HG03558 (cell line): ENCODE measurements around the gene COQ9.
"Not testable (repeated sequence)": the region's sequence is repeated elsewhere in the genome, so short reads cannot be mapped to it uniquely, and the experiment has no call there.

Source experiments
- ATAC-seq: cut with Tn5 transposase; IDR thresholded peaks from one replicate; pipeline ENCODE4 v1.9.1; 2021; ENCODE audit warnings: moderate number of reproducible peaks; ENCODE audit not compliant: unreplicated experiment; ENCODE audit errors: extremely low read depth

Gene COQ9, protein sequence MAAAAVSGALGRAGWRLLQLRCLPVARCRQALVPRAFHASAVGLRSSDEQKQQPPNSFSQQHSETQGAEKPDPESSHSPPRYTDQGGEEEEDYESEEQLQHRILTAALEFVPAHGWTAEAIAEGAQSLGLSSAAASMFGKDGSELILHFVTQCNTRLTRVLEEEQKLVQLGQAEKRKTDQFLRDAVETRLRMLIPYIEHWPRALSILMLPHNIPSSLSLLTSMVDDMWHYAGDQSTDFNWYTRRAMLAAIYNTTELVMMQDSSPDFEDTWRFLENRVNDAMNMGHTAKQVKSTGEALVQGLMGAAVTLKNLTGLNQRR

DNA sequence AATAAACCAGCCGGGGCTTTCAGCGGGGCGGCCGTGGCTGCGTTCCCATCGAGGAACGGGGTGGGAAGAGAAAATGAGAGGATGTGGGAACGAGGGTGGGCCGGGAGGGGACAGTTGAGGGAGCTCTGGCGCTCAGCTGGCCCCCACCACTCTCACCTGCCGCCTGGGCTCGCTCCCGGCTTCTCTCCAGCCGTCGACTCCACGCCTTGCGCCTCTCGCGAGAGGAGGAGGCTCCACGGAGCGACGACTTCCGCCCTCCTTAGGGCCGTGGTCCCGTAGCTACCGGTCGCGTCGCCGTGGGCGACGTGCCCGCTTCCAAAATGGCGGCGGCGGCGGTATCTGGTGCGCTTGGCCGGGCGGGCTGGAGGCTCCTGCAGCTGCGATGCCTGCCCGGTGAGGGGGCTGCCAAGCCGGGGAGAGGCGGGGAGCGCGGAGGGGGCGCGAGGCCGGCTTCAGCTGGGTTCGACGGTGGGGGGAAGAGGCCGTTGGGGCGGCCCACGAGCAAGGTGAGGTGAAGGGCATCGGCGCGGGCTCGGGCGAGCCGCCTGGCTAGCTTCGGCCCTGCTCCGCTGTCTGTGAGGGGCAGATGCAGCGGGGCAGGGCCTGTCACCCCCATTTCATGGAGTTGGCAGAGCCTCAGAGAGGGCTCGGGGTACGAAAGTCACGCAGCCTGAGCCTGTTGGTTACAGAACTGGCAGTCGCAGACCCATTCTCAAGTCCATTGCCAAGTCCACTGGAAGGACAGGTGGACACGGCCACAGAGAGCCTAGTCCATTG lies at the start of gene COQ9, which contains the start of gene CIAPIN1:
Gene COQ9, plus strand, starts transcription at position 294 of the 777 bp plus-strand sequence. Its CDS starts 27 bp downstream, at position 321.
Gene CIAPIN1, minus strand, starts transcription at position 200 of the 777 bp plus-strand sequence. CDS start 6,457 bp downstream, outside the sequence.
- peak; percentile 91 for ATAC-seq

DNA sequence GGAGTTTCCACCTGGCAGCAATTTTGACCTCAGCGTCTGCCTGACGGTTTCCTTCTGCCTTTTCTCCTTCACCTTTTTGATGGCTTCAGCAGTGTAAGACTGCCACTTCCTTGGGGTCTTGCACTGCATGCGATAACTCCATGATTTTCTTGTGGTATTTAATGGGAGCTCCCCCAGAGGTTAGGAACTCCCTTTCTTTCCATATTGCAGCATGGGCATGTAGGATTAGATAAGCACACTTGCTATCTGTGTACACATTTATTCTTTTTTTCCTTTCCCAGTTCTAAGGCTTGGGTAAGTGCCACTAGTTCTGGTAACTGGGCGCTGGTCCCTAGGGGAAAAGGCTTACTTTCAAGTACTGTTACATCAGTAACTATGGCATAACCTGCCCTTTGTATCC lies 49.8 kb upstream of the COQ9 start:
- not testable (repeated sequence) for ATAC-seq

DNA sequence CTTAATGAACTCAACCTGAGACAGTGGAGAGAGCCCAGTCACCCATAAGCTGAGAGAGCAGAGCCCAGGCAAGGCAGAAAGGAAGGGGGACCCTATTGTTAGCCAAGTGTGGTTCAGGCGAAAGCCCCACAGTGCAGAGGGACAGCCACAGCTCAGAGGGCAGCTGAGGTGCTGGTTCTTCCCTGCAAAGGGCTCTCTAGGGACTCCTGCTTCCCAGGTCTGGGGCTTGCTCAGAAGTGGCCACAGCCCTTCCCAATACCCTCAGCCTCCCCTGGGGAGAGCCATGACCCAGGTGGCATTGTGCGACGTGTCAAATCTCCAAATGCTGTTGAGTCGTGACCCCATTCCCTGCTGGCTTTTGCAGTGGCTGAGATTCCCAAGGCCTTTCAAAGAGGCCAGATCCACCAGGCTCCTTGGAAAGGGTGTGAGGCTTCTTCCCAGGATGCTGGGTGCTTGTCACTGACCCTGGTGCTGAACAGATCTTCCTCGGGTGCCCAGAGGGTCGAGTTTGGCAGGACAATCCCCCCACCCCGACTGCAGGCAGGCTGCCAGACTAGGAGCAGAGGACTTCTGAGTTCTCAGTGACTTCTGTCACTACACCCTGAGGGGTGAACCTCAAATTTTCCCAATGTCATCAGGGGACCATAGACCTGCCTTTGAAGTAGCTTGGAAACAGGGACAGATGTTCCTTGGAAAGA lies 45.2 kb upstream of the COQ9 start:
- no peak for ATAC-seq

DNA sequence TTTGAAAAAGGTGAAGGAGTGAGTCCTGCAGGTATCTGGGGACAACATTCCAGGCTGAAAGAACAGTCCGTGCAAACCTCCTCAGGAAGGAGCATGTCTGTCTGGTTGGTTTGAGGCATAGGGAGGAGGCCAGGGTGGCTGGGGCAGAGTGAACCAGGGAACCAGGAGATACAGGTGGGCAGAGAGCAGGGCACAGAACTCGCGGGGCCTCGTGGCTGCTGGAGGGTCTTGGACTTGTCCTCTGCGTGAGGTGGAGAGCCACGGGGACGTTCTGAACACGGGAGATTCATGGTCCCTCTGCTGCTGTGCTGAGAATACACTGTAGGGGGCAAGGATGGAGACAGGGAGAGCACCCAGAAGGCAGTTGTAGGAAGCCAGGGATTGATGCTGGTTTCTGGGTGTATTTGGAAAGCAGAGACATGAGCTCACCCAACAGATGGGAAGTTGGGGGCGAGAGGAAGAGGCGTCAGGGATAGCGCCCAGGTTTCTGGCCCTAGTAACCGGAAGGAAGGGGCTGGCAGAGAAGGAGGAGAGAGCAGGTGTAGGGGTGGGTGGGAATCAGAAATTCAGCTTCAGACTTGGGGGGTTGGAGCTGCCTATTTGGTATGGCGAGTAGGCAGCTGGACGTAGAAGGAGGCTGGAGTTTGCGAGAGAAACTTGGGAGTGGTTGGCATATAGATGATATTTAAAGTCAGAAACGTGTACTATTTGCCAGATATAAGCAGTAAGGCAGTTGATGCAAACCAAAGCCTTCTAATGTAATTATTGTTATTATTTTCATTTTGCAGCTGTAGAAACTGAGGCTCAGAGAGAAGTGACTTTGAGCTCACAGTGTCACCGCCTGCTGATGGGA lies 43.1 kb upstream of the COQ9 start, which contains the start of gene CCL17:
Gene CCL17, plus strand, starts transcription at position 803 of the 853 bp plus-strand sequence. CDS start 9,166 bp downstream, outside the sequence.
- no peak for ATAC-seq

DNA sequence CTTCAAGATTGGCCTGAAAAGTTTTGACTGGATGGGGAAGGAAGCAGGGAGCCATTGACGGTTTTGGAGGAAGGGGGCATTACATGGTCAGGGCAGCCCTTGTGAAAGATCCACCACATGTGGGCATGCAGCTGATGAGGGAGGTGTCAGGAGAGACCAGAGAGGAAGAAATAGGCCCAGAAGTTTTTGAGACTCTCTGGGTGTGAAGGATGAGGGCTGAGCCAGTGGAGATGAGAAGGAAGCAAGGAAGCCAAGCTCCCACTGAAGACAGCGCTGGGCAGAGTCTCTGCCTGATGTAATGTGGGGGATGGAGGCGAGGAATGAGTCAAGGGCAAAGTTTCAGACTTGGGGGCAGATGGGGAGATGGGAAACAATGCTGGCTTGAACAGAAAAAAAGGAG lies 42.2 kb upstream of the COQ9 start:
- ATAC-seq, result no peak

DNA sequence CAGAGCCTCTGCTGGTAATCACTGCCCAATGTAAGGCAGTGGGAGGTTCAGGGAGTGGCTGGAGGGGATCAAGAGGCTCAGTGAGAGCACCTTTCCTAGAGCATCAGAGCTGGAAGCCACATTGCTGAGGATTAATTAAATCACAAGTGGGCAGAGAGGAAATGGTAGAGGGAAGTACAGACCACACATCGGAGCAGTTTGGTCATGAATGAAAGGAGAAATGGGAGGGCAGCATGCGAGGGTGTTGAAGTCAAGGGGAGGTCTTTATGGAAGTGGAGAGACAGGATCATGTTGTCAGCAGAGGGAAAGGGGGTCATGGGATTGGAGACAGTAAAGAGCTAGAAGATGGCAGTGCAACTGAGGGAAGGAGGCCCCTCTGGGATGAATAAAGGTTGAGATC lies 40.4 kb upstream of the COQ9 start:
- no peak for ATAC-seq

DNA sequence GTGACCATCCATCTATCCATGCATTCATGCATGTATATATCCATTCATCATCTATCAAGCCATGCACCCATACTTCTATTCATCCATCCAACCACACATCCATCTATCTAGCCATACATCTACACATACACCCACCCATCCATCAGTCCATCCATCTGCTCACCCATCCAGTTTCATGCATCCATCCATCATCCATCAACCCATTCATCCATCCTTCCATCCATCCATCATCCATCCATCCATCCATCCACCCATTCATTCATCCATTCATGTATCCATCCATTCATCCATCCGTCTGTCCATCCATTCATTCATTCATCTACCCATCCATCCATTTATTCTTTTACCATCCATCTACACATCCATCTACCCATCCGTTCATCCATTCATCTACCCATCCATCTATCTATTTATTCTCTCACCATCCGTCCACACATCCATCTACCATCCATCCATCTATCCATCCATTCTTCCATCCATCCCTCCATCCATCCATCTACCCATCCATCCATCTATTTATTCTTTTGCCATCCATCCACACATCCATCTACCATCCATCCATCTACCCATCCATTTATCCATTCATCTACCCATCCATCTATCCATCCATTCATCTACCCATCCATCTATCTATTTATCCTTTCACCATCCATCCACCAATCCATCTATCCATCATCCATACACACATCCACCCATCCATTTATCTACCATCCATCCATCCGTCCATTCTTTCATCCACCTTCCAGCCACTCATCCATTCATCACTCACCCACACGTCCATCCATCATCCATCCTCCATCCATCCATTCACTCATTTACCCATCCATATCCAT lies 39.5 kb upstream of the COQ9 start:
- ATAC-seq, result no peak

DNA sequence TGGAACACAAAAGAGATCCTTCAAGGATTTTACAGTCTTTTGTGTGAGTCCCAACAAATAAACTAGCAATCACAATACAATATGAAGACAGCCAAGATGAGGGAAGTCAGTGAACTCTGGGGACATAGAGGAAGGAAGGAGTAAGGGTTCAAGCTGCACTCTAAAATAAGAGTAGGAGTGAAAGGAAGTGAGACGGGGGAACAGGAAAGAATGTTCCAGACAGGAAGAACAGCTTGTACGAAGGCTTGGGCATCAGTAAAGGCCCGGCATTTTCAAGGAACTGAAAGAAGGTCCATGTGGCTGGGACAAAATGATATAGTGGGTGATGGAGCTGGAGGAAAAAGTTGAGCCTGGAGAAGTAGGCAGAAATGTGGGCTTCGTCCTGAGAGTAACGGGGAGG lies 38.2 kb upstream of the COQ9 start:
- no peak for ATAC-seq

DNA sequence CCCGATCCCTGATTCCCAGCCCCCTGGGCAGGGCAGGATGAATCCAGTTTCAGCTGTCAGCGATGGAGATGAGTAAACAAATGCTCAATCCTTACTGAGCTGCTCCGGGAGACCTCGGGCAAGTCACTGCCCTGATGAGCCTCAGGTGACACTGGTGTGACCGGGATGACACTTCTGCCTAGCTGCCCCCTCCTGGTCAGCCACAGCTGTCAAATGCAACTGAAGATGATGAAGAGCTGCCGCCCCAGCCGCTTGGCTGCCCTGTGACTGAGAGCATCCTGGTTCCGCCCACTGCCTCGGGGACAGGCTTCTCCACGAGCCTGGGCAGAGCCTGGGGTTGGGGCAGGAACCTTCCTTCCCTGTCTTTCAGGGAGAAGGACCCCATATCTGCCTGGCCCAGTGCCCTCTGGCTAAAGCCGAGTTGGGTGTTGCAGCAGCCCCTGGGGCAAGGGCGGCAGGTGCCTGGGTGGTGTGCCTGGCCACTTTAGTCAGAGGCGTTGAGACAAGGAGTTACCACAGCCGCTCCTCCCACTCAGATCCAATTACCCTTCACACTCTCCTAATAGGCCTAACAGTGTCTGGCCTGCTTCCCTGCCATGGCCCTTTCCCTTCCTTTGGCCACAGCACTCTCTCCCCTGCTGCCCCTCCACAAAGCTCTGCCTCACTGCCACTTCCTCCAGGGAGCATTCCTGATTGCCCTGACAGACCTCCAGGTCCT lies 37.2 kb upstream of the COQ9 start:
- ATAC-seq, result no peak

DNA sequence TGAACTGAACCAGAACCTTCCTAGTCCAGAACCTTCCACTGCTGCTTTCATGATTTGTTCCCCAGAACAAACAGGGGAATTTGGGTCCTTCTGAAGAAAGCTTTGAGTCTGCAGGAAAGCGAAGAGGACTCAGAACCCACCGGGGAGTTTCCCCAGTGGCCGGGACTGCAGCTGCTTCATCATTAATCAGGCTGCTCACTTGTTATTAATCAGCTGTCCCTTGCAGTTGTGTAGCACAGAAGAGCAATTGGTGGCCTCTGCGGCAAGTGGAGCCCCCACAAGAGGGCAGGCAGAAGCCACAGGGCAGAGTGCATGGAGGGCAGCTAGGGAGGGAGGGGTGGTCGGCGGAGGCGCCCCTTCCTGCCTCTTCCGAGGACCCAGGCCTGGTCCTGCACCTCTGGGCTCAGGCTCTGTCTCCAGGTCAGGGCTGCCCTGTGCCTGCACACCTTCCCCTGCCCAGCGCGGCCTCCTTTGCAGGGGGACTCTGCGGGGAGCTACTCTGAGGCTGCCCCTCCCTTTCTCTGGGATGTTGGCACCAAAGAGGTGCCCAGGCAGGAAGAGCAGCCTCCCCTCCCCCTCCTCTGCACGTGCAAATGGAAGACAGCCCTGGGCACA lies 35.8 kb upstream of the COQ9 start:
- ATAC-seq, result no peak

DNA sequence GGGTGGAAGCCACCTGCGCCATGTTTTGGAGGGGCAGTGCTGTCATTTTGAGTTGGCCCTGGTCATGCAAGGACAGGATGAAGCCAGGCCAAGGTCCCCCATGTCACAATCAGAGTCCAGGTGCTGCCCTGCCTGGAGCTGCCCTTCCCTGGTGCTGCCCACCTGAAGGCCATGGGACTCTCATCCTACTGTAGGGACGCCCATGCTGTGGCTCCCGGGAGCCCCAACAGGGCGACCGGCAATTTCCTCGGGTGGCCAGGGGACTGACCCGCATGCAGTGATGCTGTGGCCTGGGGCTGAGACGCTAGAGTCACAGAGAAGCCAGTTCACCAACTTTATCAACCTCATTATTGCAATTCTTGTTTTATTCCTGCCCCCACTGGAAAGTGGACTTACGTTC lies 34.7 kb upstream of the COQ9 start:
- no peak for ATAC-seq

DNA sequence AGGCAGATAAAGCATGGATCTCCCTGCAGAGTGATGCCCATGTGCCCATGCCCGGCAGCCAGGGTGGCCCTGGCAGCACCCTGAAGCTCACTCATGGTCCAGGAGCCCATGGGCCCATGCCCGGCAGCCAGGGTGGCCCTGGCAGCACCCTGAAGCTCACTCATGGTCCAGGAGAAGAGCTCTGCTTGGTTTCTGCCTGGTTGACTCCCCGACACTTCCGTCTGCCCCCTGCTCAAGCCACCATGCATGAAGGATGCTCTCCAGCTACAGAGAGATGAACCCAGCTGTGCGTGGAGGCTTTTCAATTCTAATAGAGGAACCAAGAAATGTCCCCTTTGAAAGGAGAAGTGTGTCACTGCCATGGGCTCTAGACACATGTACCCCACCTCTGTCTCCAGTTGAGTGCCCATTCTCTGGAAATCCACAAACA lies 34.0 kb upstream of the COQ9 start:
- peak; percentile 46 for ATAC-seq

DNA sequence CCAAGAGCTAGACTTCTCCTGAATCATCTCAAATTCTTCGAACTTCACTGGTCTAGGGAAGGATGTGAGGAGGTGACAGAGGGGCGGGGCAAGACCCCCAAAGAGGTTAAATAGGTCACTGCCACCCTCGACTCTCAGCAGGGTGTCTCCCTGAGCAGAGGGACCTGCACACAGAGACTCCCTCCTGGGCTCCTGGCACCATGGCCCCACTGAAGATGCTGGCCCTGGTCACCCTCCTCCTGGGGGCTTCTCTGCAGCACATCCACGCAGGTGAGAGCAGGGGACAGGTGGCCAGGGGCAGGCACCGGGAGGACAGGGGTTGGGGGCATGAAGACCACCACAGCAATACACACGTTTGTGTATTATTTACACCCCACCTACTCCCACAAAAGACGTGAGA lies 33.5 kb upstream of the COQ9 start:
- no peak for ATAC-seq

DNA sequence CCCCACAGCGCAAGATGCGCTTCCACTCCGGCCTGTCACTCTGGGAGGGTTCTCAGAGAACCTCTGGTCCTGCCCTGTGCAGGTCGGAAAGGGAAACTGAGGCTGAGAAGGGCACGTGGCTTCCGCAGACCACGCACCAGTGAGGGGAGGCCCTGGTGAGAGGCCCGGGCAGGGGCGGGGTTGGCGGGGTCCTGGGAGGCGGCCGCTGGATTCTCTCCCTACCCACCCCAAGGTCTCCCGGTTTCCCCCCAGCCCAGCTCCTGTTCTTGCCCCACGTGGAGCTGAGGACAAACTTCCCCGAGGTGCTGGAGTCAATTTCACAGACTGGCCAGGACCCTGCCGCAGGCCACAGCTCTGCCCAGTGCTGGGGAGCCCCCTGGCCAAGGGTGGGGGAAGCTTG lies 31.2 kb upstream of the COQ9 start:
- no peak for ATAC-seq

DNA sequence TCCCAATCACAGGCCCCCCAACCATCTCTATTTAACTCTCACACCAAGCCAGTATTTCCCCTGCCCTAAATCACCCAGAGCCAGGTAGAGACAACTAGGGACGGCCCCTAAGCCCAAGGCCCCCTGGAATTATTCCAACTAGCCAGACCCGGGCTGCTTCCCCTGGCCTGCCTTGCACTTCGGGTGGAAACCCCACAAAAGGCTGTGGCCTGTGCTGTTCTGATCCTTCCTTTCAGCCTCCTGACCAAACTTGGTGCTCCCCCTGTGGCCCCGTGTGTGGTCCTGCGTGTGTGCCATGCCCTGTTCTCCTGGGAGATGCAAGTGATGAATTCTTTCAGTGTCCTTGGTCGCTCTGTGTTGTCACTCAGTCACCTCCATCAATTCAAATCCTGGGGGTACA lies 27.8 kb upstream of the COQ9 start:
- no peak for ATAC-seq

DNA sequence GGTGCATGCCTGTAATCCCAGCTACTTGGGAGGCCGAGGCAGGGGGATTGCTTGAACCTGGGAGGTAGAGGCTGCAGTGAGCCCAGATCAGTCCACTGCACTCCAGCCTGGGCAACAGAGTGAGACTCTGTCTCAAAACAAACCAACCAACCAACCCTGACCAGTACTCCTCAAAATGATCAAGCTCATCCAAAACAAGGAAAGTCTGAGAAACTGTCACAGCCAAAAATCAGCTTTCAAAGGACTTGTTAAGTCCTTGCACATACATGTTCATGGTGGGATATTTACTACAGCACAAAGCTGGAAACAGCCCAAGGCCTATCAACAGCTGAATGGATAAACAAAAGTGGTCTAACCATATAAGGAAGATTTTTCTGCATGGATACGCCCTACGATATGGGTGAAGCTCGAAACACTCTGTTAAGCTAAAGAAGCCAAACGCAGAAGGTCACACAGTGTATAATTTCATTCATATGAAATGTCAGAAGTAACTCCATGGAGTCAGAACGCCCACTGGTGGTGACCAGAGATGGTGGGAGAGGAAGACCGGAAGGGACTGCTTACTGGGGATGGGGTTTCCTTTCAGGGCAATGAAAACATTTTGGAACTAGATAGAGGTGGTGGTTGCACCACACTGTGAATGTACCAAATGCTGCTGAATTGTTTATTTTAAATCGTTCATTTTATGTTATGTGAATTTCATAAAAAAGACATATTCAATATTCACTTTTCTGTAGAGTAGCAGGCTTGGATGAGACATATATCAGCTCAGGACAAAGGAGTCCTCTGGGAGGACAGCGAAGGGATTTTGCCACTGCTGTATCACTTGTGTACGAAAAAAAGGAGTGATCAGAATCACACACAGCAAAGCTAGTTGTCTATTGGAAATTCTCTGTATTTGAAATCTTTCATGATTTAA lies 25.0 kb upstream of the COQ9 start:
- no peak for ATAC-seq

DNA sequence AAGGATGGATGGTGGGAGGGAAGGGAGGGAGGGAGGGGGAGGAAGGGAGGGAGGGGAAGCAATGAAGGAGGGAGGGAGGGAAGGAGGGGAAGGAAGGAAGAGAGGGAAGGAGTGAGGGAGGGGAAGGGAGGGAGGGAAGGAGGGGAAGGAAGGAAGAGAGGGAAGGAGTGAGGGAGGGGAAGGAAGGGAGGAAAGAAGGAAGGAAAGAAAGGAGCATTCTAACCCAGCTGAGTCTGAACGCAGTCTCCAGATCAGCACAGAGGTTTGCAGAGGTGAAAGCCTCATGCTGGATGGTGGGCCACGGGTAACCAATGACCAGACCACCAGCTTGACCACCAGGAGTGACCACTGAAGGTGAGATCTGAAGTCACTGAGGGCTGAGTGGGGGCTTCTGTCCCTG lies 24.1 kb upstream of the COQ9 start:
- no peak for ATAC-seq
